HepG2 (cell line): ENCODE measurements around the gene PTGIS. TPM values are rescaled to one million over a fixed set of nuclear protein-coding genes. Genes with fewer than 3 reads are reported as not detected.
A peak's percentile ranks its signal among the peaks of the same experiment; 100 is the strongest.

Source experiments
- BRCA1 ChIP-seq: sonication (generic); formaldehyde crosslinking; IDR thresholded peaks from 2 replicates; pipeline ENCODE4 v1.4.0; 2020; ENCODE audit warnings: missing genetic modification reagents
- BRD4 ChIP-seq: sonication (generic); formaldehyde crosslinking; IDR thresholded peaks from 2 replicates; pipeline ENCODE4 v1.4.0; 2020; ENCODE audit warnings: missing genetic modification reagents
- CENPX ChIP-seq: sonication (generic); formaldehyde crosslinking; IDR thresholded peaks from 2 replicates; pipeline ENCODE4 v1.9.0; 2021; ENCODE audit warnings: mild to moderate bottlenecking, missing genetic modification reagents, moderate library complexity
- E2F1 ChIP-seq: sonication (generic); formaldehyde crosslinking; IDR thresholded peaks from 2 replicates; pipeline ENCODE4 v1.5.0; 2020; ENCODE audit warnings: missing genetic modification reagents
- KIAA2018 ChIP-seq: sonication (generic); formaldehyde crosslinking; IDR thresholded peaks from 2 replicates; pipeline ENCODE4 v1.5.0; 2020; ENCODE audit warnings: mild to moderate bottlenecking, missing genetic modification reagents, borderline replicate concordance
- KLF13 ChIP-seq: sonication (generic); formaldehyde crosslinking; IDR thresholded peaks from 2 replicates; pipeline ENCODE4 v1.4.0; 2020; ENCODE audit warnings: mild to moderate bottlenecking, missing genetic modification reagents
- MAF1 ChIP-seq: sonication (generic); formaldehyde crosslinking; IDR thresholded peaks from 2 replicates; pipeline ENCODE4 v1.5.0; 2020; ENCODE audit warnings: missing genetic modification reagents, borderline replicate concordance
- MAX ChIP-seq: IDR thresholded peaks from 2 replicates; pipeline ENCODE4 v1.6.1; 2012; ENCODE audit warnings: inconsistent platforms
- MAZ ChIP-seq, 2 experiments: sonication (generic) in 1 of 2; formaldehyde crosslinking in 1 of 2; IDR thresholded peaks; 2 replicates each; pipeline versions ENCODE4 v1.5.0 to v1.6.1; 2012 to 2020; ENCODE audit warnings: low read depth in 2 of 2, mild to moderate bottlenecking in 2 of 2, borderline replicate concordance in 1 of 2, improper control_type of control experiment in 1 of 2, low read length in 1 of 2, missing genetic modification reagents in 1 of 2, moderate library complexity in 1 of 2
- MIXL1 ChIP-seq: IDR thresholded peaks from 2 replicates; pipeline ENCODE4 v1.6.1; 2016
- MTF1 ChIP-seq: sonication (generic); formaldehyde crosslinking; IDR thresholded peaks from 2 replicates; pipeline ENCODE4 v1.5.0; 2020; ENCODE audit warnings: missing genetic modification reagents
- NFYC ChIP-seq: IDR thresholded peaks from 2 replicates; pipeline ENCODE4 v1.6.1; 2016; ENCODE audit warnings: missing genetic modification reagents, missing compliant biosample characterization
- POLR2G ChIP-seq: fragments of 200-400 bp; formaldehyde crosslinking; IDR thresholded peaks from 2 replicates; pipeline ENCODE4 v1.6.1; 2018; ENCODE audit warnings: mild to moderate bottlenecking, low read depth, low read length, moderate library complexity
- REXO4 ChIP-seq: sonication (generic); formaldehyde crosslinking; IDR thresholded peaks from 2 replicates; pipeline ENCODE4 v1.8.0; 2022; ENCODE audit warnings: missing genetic modification reagents, mild to moderate bottlenecking, borderline replicate concordance
- SMAD1 ChIP-seq: sonication (generic); formaldehyde crosslinking; IDR thresholded peaks from 2 replicates; pipeline ENCODE4 v1.4.0; 2020; ENCODE audit warnings: missing genetic modification reagents, low read depth, mild to moderate bottlenecking, borderline replicate concordance
- TBL1XR1 ChIP-seq: fragments of 150-350 bp; IDR thresholded peaks from 2 replicates; pipeline ENCODE4 v1.6.1; 2014; ENCODE audit warnings: borderline replicate concordance, low read length; ENCODE audit not compliant: partially characterized antibody
- TOE1 ChIP-seq: sonication (generic); formaldehyde crosslinking; IDR thresholded peaks from 2 replicates; pipeline ENCODE4 v1.4.0; 2020; ENCODE audit warnings: mild to moderate bottlenecking, missing genetic modification reagents
- TRIM24 ChIP-seq: sonication (generic); formaldehyde crosslinking; IDR thresholded peaks from 2 replicates; pipeline ENCODE4 v1.8.0; 2022; ENCODE audit warnings: mild to moderate bottlenecking, missing genetic modification reagents
- ZFP36L2 ChIP-seq: sonication (generic); formaldehyde crosslinking; IDR thresholded peaks from 2 replicates; pipeline ENCODE4 v1.4.0; 2020; ENCODE audit warnings: missing genetic modification reagents
- ZNF335 ChIP-seq: sonication (generic); formaldehyde crosslinking; IDR thresholded peaks from 2 replicates; pipeline ENCODE4 v1.4.0; 2020; ENCODE audit warnings: missing genetic modification reagents
- ZNF468 ChIP-seq: sonication (generic); formaldehyde crosslinking; IDR thresholded peaks from 2 replicates; pipeline ENCODE4 v1.8.0; 2022; ENCODE audit warnings: mild to moderate bottlenecking, moderate library complexity, missing genetic modification reagents
- polyA plus RNA-seq, 8 experiments: library from polyadenylated mRNA; depleted of rRNA in 3 of 8; stranded (reverse) in 7 of 8; unstranded in 1 of 8; fragments of >200 nt; fragmentation: Illumina TruSeq in 4 of 8; extraction: Trizol in 4 of 8; gene quantifications; 2 replicates each; pipeline versions ENCODE4 v1.2.1 to v1.2.3, GENCODE V29; 2011 to 2016; ENCODE audit warnings: low read depth in 4 of 8, missing spikeins in 1 of 8, mixed read lengths in 1 of 8; ENCODE audit not compliant: insufficient read depth in 1 of 8
- total RNA-seq, 5 experiments: library from RNA; depleted of rRNA; stranded (reverse); fragments of >200 nt; fragmentation: Illumina TruSeq; extraction: Trizol; gene quantifications; 2 replicates each; pipeline ENCODE4 v1.2.3, GENCODE V29; 2016; ENCODE audit warnings: low read depth in 1 of 5

Gene PTGIS
- total and polyA plus RNA-seq, 2 of the 13 experiments (the other 11 are each of a cell fraction or from before 2014, with no cell fraction given), result not detected

GRCh38 chr20:49583669-49584417 lies 15.9 kb upstream of the PTGIS start (continued):
- TF ChIP-seq KLF13 (no peak), ZFP36L2 (no peak), POLR2G (peak; percentile 92), MIXL1 (CRISPR knock-in tag) (peak; percentile 87), REXO4 (CRISPR knock-in tag) (no peak), E2F1 (no peak), MAX (peak; percentile 98), BRD4 (peak; percentile 75; the same call in 1 of the 2 replicates), MAF1 (peak; percentile 76; the same call in 1 of the 2 replicates), KIAA2018 (CRISPR knock-in tag) (no peak), CENPX (CRISPR knock-in tag) (no peak), NFYC (CRISPR knock-in tag) (no peak), ZNF335 (0 out of 2 replicates have a peak, but pooled peaks have one; percentile 68), ZNF468 (CRISPR knock-in tag) (0 out of 2 replicates have a peak, but pooled peaks have one; percentile 60), TOE1 (CRISPR knock-in tag) (no peak; the same call in 1 of the 2 replicates), MTF1 (CRISPR knock-in tag) (no peak; the same call in 1 of the 2 replicates), TRIM24 (CRISPR knock-in tag) (0 out of 2 replicates have a peak, but pooled peaks have one; percentile 24), TBL1XR1 (no peak), MAZ (IDR thresholded peaks at IDR 0.05; ENCODE audit: borderline replicate concordance, low read depth, low read length) (no peak; the same call in 1 of the 2 replicates), MAZ (CRISPR knock-in tag; IDR thresholded peaks at IDR 0.05; ENCODE audit: low read depth) (peak; percentile 54), SMAD1 (CRISPR knock-in tag) (peak; percentile 94), BRCA1 (CRISPR knock-in tag) (peak; percentile 90; the same call in 1 of the 2 replicates)
